Fibroblast of mammary gland (primary cell): ENCODE results near the gene CDKAL1.

Source experiments
- DNase-seq: peaks from one replicate; pipeline ENCODE4 v3.0.0-alpha.2; 2010; ENCODE audit warnings: low read depth
- H3K4me3 ChIP-seq: 2 replicates; pipeline ENCODE4 v1.5.1; 2011; ENCODE audit warnings: low read depth, mild to moderate bottlenecking, low read length, moderate library complexity; ENCODE audit not compliant: control insufficient read depth
- CTCF ChIP-seq: conservative IDR thresholded peaks from 2 replicates; pipeline ENCODE4 v1.5.1; 2011; ENCODE audit warnings: low read depth, low read length, inconsistent platforms; ENCODE audit not compliant: control insufficient read depth, insufficient read depth

The CDKAL1 gene

GRCh38 chr6:21163838-21164180 is 629.6 kb downstream of the CDKAL1 start:
- H3K4me3 ChIP-seq = no peak overlapping the region
- no peak for TF ChIP-seq CTCF
- no peak for DNase-seq

GRCh38 chr6:21164768-21165326 is 630.6 kb downstream of the CDKAL1 start:
- H3K4me3 ChIP-seq = no peak overlapping the region
- no peak for TF ChIP-seq CTCF
- DNase-seq = peak; percentile 22

DNA sequence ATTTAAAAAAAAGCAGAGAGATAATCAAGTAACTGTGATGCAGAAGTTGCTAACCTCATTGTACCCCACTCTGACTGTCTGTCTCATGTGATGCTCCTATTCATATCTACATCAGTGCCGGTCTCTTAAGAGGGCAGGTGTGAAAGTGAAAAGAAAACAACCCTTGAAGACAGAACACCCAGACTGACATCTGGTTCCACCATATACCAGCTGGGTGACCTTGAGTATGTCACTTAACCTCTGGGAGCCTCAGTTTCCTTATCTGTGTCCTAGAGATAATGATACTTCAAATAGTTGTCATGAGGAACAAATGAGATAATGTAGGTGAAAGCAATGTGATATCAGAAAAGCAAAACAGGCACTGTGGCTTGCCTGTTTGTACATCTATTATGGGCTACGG is 632.5 kb downstream of the CDKAL1 start:
- DNase-seq = no peak
- no peak overlapping the region for H3K4me3 ChIP-seq
- no peak for TF ChIP-seq CTCF

- no peak for DNase-seq
- H3K4me3 ChIP-seq = no peak overlapping the region
- no peak for TF ChIP-seq CTCF
Observed at GRCh38 chr6:21167790-21168189, 633.5 kb downstream of the CDKAL1 start.

DNA sequence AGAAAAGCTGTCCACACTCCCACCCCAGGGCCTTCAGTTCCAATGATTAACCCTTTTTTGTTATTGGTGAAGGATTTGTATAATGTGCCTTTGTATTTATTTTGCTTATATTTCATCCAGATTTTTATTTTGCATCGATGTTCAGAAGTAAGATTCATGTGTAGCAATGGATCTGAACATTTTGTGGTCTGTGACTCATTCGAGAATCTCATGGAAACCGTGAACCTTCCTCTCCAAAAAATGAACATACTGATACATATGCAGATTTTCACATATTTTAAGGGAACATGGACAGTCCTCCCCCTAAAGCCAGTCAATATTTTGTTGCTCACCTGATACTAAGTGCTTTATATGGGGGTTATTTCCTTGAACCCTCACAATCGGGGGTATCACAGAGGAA is 637.5 kb downstream of the CDKAL1 start:
- no peak for TF ChIP-seq CTCF
- H3K4me3 ChIP-seq = no peak overlapping the region
- peak; percentile 44 for DNase-seq

GRCh38 chr6:21173031-21173430 is 638.8 kb downstream of the CDKAL1 start:
- H3K4me3 ChIP-seq = no peak overlapping the region
- no peak for TF ChIP-seq CTCF
- no peak for DNase-seq

DNA sequence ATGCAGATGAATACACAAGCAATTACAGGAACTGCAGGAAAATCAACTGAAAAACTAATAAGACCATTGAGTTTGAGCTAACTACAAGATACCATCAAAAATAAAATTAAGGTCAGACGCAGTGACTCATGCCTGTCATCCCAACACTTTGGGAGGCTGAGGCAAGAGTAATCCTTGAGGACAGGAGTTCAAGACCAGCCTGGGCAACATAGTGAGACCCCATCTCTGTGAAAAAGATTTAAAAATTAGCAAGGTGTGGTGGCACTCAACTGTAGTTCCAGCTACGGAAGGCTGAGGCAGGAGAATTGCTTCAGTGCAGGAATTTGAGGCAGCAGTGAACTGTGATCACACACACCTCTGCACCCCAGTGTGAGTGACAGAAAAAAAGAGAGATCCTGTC is 639.4 kb downstream of the CDKAL1 start:
- no peak overlapping the region for H3K4me3 ChIP-seq
- no peak for DNase-seq
- TF ChIP-seq CTCF = no peak
